ENCODE data around the gene TMEM40.
A peak's percentile ranks its signal among the peaks of the same experiment; 100 is the strongest.
"Not testable (repeated sequence)": the region's sequence is repeated elsewhere in the genome, so short reads cannot be mapped to it uniquely, and the experiment has no call there.

Gene TMEM40

DNA sequence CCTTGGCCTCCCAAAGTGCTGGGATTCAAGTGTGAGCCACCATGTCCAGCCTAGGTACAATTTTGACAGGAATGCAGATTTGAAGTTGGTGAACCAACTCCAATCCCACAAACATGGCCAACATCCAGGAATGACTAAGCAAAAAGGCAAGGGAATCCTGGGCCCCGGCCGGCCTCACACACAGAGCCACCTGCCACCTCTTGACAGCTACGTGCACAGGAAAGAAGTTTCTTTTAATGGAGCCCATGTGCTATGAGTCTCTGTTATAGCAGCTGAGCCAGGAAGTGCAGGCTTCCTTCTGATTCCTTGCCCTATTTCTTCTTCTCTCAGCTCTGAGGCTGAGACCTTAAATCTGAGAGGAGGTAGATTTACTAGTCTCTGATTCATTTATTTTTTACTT is 8.8 kb downstream of the TMEM40 start:
- DNase-seq, result no peak

DNA sequence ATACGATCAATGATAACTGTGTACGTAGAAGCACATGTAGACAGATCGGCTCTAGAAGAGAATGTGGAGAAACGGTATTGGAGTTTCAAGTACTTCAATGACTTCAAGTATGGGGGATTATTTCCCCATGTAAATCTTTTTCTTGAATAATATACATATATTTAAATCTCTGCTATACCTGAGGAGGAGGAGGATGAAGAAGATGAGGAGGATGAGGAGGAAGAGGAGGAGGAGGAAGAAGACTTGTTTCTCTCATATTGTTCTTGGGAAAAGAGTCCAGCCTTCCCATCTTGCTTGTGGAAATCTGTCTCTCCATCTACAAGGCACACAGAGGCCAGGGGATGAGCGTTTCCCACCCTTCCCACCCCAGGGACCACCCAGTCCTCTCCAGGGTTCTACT is 10.6 kb downstream of the TMEM40 start:
- DNase-seq, result no peak

DNA sequence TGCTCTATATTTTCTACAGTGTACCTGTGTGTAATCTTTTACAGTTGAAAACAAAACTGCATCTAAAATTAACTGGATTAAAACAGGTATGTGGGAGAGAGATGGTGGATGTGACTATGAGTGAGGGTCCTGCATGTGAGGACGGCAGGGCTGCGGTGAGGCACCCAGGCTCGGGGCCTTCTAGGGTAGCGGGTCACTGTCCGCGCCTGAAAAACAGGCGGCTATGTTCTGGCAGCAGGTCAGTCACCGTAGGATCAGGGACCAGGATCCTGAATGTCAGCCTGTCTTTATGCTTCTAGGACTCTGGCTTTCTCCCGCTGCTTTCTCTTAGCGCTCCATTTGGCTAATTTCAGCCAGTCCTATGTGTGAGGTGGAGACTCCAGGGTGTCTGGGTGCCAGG is 12.6 kb downstream of the TMEM40 start:
- no peak for DNase-seq

DNA sequence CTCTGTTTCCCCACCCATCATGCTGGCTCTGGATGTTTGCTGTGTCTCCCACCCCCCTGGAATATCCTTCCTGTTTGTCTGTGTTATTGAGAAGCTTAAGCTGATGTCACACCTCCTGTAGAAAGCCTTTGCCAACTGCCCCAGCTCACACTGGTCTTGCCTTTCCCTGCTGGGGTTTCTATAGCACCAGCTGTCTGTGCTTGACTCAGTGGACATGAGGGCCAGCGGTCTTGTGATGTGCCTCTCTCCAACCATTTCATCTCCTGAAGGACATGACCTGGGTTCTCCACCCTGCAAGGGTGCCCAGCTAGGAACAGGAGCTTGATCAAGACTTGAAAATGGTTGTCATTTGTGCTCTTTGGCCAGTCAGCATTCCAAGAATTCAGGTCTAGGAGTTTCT is 14.7 kb downstream of the TMEM40 start:
- DNase-seq, result no peak

DNA sequence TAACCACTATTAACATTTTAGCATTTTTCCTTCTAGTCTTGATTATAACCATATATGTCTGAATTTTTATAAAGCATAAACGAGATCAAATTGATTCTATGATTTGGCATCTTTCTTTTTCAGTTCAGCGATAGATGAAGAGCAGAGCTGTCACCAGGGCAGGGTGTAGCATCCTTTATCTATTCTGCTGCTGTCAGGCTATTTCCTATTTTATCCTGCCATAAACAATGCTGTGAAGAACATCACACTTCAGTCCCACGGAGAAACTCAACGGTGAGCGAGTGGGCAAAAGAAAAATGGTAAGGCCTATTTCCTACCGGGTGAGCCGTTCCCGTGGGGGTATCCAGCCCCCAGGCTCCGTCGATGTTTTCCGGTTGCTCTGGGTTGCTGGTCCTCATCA is 15.5 kb downstream of the TMEM40 start:
- no peak for DNase-seq

DNA sequence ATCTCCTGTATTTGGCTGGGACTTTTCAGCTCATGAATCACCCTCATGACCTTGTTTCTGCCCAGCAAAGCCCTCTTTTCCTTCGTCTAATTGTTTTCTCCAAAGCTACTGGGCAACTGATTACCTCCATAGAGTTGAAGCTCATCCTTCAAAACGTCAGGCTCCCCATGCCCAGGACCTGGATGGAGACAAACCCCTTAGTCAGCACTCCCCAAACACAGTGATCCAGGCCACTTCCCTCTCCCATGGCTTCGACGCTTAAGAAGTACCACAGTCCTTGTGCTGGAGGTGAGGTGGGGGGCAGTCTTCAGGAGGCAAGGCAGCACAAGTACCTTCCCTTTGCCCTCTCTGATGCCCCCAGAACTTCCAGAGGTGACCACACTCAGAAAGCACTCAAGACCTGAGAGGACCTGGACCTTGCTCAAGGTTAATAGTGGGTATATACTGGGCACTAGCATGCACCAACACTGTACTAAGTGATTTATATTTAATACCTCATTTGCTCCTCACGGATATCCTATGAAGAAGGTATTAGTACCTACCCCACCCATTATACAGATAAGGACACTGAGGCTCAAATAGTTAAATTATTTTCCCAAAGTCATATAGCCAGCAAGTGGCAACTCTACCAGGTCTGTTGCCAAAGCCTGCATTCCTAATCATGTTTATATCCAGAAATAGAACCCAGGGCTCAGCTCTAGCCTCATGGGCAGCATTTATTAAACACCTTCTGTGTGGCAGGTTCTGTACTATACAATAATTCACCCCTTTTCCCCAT is 16.5 kb downstream of the TMEM40 start:
- no peak for DNase-seq

DNA sequence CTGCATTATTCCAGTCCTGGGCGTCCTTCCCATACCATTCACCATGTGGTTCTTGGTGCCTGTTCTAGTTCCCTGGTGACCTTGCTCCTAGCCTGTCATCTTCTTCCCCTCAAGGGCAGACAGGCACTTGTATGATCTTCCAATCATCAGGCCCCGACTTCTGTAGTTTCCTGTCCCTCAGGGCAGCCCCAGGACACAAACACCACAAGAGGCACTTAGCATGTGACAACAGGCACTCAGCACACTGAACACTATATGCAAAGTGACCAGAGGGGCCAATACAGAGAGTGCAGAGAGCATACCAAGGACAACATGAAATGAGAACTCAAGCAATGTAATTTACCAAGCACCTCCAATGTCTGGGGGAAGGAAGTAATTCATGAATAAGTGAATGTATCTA is 17.9 kb downstream of the TMEM40 start:
- no peak for DNase-seq

DNA sequence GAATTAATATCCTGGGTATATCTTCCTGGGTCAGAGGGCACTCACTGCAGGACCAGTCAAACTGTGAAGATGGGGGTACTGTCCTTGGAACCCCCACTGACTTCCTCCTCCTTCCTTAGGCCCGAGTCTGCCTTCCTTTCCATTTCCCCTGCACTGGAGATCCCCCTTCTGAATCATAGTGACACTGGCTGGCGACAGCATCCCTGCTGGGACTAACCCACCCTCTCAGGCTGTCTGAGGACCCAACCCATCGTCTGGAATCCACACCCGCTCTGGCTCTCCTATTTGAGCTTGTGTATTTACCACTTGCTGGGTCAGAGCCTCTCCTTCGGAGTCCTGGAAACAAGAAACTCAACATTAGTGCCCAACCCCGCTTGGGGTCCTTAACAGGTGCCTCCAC is 21.2 kb downstream of the TMEM40 start:
- no peak for DNase-seq

DNA sequence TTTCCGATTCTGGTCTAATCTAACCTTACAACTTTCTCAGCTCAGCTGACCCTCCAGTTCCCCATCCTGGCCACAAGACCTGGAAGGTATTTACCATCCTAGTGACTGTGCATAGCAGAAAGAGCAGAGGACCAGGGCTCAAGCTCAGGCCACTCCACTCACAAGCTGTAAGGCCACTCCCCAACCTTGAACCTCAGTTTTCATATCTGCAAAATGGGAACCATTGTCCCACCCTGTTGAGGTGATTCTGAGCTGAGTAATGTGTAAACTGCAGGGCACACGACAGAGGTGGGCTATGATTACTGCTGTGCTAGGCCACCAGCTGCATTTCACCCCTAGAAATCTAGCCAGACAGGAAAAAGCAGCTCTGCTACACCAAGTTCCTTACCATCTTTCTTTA is 21.7 kb downstream of the TMEM40 start:
- DNase-seq, result no peak

DNA sequence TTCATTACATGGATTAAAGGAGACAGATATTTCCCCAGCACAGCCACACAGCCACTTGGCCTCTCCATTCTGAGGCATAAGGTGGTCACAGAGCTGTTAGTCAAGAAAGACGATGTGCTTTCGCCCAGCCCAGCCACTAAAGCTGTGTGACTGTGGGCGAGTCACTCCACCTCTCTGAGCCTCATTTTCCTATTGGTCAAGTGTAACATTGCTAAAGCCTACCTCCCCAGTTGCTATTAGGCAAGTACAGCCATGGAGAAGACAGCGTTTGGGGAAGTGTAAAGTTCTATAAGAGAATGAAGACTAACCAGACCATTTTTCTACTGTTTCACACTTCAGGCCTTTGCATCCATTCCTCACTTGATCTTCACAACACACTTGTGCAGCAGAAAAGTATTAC is 24.1 kb downstream of the TMEM40 start:
- DNase-seq, result no peak

DNA sequence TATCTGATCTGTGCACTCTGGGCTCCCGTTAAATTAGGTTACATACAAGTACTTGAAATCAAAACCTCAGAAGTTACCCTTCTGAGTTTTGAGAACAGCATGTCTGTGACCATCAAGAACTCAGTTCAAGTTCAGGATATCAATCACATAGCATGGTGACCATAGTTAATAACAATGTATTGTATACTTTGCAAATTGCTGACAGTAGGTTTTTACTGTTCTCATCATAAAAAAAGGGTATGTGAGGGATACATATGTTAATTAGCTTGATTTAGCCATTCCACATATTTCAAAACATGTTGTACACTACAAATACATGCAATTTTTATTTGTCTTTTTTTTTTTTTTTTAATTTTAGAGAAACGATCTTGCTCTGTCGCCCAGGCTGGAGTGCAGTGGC is 25.5 kb downstream of the TMEM40 start:
- no peak for DNase-seq

DNA sequence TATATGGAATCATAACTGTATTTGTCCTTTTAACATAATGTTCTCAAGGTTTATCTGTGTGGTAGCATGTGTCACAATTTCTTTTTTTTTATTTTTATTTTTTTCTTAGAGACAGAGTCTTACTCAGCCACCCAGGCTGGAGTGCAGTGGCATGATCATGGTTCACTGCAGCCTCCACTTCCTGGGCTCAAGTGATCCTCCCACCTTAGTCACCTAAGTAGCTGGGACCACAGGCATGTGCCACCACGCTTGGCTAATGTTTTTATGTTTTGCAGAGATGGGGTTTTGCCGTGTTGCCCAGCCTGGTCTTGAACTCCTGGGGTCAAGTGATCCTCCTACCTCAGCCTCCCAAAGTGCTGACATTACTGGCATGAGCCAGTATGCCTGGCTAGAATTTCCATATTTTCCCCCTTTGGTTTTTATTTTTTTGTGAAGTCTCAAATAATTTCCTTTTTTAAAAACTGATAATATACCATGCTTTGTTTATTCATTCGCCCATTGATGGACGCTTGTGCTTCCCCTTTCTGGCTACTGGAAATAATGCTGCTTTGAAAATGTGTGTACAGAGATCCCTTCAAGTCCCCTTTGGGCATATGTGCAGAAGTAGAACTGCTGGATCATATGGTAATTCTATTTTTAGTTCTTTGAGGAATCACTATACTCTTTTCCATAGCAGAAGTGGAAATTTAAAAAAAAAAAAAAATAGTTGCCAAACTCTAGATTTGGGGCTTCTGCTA is 28.4 kb downstream of the TMEM40 start:
- no peak for DNase-seq

DNA sequence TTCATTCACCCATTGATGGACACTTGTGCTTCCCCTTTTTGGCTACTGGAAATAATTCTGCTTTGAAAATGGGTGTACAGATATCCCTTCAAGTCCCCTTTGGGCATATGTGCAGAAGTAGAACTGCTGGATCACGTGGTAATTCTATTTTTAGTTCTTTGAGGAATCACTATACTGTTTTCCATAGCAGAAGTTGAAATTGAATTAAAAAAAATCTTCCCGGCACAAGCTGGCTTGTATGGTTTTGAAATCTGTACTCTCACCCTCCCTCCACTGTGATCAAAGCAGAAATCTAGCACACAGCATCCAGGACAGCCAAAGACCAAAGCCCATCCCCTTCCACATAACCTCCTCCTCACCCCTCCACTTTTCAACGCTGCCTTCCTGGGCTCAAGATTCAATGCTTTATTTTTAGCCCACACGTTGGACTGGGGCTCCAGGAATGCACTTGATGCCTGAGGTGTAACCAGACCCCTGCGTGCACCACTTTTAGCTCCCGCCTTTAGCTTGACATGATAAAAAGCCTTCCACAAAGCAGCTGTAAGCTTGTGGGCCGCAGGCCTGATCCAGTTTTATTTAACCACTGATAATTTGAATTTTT is 29.9 kb downstream of the TMEM40 start:
- DNase-seq, result no peak

DNA sequence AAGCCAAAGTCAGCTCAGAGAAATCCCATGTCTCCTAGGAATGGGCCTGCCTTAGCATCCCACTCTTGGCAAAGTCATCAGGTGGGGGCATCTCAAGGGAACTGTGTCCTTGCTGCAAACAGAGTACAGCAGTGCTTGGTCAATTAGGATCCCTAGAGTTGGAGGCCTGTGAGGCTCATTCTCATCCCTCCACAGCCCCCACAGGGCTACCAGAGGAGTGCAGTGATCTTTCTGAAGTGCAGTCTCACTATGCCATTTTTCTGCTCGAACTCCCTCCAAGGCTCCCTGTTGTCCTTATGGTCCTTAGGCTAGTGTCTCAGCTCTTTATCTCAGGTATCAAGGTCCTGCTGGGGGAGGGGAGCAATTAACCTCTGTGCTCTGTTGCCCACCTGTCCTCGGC is 31.1 kb downstream of the TMEM40 start:
- no peak for DNase-seq

DNA sequence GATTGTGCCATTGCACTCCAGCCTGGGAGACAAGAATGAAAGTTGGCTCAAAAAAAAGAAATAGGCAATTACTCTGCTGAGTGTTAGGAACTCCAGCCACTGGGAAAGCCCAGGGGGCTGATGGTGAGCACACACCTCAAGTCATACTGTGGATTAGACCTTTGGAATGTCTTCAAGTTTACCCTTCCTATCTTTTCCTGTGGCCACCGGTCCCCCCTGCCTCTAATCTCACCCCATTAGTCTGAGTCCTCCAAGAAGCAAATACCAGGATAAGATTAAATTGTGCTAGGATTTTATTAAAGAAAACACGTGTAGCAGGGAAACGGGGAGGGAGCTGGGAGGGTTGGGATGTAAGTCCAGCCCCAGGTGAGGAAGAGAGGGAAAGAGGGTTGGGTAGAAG is 31.6 kb downstream of the TMEM40 start:
- no peak for DNase-seq

DNA sequence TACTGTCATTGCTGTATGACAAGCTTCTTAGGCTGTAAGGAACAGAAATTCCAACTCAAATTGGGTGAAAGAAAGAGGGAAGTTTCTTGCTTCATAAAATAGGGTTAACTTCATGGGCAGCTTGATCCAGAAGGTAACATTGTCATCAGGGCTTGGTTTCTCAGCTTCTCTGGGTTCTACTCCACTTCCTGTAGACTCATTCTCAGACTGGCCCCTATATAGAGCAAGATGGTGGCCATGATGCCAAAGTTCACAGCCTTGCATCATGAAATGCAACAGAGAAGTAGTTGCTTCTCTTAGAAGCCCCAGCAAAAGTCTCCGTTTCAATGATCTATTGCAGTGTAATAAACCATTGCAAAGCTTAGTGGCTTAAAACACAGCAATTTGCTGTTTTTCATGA is 33.6 kb downstream of the TMEM40 start:
- DNase-seq, result no peak

DNA sequence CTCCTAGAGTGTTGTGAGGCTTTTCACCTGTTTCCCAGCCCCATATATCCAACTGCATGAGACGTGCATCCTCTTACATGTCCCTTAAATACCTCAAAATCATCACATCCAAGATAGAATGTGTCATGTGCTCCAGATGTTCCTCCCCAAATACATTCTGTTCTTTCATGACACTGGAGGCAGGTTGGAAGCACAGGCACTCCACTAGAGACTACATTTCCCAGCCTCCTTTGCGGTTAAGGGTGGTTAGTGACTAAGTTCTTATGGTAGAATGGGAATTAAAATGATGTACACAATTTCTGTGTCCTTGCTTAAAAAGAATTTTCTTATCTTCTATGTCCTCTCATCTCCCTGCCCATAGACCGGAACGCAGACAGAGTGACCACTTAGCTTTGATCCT is 34.3 kb downstream of the TMEM40 start:
- DNase-seq, result no peak

DNA sequence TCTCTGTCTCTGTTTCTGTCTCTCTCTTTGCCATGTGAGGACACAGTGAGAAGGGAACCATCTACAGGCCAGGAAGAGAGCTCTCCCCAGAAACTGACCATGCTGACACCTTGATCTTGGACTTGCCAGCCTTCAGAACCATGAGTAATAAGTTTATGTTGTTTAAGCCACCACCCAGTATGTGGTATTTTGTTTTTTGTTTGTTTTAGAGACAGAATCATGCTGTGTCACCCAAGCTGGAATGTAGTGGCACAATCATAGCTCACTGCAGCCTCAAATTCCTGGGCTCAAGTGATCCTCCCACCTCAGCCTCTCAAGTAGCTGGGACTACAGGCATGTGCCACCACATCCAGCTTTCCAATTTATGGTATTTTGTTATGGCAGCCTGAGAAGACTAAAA is 35.7 kb downstream of the TMEM40 start:
- DNase-seq, result not testable (repeated sequence)

DNA sequence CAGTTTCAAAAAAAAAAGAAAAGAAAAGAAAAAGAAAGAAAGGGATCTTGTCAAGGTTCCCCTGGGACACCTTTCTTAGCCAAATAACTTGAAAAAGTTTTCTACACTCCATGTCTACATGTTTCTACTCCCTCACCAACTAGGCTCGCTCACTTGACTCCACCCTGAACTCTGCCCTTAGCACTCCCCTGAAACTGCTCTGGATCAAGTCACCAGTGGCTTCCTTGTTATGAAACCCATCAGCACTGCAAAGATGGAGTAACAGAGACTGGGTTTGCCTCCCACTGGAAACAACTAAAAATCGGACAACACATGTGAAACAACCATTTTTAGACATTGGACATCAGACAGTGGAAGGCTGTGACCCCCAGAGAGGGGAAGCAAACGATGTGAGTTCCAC is 36.8 kb downstream of the TMEM40 start:
- DNase-seq, result no peak

DNA sequence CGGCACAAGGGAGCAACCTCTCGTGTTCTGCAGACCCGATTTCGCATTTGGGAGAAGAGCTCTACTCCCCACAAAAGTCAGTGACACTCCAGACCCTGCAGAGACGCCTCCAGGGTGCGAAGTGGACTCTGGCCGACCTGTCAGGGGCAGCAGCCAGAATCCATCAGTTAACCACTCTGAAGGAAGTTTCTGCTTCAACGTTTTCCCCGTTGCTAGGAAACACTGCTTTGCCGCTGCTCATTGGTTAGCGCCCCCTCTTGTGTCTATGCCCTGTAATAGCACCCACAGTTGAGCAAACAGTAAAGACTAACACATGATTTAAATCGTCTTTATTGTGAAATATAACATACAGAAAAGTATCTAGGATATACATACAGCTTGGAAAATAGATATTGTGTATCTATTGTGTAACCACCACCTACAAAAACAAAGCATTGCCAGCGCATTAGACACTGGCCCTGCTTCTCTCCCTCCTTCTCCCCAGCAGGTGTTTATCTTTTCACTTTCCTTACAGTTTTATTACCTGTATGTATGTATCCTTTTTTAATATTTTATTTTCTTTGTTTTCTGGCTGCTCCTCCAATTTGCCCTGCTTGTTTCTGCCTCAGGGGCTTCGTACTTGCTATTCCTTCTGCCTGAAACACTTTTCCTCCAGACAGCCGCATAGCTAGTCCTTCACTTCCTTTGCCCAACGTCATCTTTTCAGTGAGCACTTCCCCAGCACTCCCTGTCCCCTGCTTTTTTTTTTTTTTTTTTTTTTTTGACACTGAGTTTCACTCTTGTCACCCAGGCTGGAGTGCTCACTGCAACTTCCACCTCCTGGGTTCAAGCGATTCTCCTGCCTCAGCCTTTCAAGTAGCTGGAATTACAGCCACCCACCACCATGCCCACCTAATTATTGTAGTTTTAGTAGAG is 38.8 kb downstream of the TMEM40 start:
- peak; percentile 65 for DNase-seq

DNA sequence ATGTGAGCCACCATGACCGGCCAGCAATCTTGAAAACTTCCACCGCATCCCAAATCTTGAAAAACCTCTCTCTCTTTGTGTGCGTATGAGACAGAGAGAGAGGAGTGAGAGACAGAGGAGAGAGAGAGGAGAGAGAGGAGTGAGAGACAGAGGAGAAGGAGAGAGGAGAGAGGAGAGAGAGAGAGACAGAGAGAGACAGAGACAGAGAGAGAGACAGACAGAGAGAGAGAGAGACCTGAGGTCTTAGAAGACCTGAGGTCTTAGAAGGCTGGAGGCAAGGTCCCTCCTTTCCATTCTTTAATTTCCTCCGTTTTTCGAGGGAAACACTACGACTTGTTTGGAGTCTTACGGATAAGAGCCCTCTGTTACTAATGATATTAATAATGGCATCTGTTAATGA is 39.5 kb downstream of the TMEM40 start:
- no peak for DNase-seq

DNA sequence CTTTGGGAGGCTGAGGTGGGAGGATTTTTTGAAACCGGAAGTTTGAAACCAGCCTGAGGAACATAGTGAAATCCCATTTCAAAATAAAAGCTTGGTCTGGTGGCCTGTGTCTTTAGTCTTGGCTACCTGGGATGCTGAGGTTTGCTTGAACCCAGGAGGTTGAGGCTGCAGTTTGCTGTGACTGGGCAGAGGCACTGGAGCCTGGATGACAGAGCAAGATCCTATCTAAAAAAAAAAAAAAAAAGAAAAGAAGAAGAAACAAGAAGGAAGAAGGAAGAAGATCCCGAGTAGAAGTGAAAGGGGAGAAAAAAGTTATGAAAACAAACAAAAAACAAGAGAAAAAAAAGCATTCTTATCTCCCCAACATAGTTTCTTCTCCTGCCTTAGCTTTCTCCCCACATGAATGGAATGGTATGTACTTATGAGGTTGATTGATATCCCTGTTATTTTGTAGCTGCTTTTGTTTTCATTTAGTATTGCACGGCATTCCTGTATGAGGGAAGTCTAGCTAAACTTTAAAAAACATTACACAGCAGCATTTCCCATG is 42.4 kb downstream of the TMEM40 start:
- DNase-seq, result no peak

DNA sequence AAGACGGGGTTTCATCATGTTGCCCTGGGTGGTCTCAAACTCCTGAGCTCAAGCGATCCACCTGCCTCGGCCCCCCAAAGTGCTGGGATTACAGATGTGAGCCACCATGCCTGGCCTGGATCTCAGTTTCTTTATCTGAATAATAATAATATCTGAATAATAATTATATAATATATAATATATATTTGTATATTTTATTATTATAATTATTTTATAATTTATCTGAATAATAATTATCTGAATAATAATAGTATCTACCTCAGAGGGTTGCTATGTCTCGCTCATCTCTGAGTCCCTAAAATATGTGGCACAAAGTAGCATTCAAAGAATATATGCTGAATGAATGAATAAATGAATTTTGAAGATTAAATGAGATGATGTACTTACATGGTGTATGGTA is 44.8 kb downstream of the TMEM40 start:
- DNase-seq, result no peak
